ENCODE results near the gene ABCC8. TPM values are rescaled to one million over a fixed set of nuclear protein-coding genes. Genes with fewer than 3 reads are reported as not detected.
"Not testable (repeated sequence)": the region's sequence is repeated elsewhere in the genome, so short reads cannot be mapped to it uniquely, and the experiment has no call there.

ABCC8 gene
- total RNA-seq, 3 donors from 2014 or later, result 3.8 to 10.8 (median 10.5) TPM

GRCh38 chr11:17428261-17428660 is 48.4 kb downstream of the ABCC8 start:
- TF ChIP-seq POLR2AphosphoS5 (IDR thresholded peaks at IDR 0.05) (no peak), POLR2A (IDR thresholded peaks at IDR 0.05) (no peak), CTCF (IDR thresholded peaks at IDR 0.05) (no peak)
- no peak for DNase-seq (ENCODE audit: low spot score in 2 of 2)
- H3K4me3 ChIP-seq, result no peak overlapping the region
- no peaks in the 10 kb centered on the region for H3K36me3 ChIP-seq
- H3K4me1 ChIP-seq, result no peaks in the 10 kb centered on the region
- intact Hi-C loops (cut with DNase I; ENCODE audit: low total_unique reads), result no loop called here
- H3K27ac ChIP-seq, result no peak overlapping the region
- H3K27me3 ChIP-seq, result no peaks in the 10 kb centered on the region
- no peaks in the 10 kb centered on the region for H3K9me3 ChIP-seq

GRCh38 chr11:17426233-17426632 is 50.4 kb downstream of the ABCC8 start:
- DNase-seq (ENCODE audit: low spot score in 2 of 2); H3K4me3 ChIP-seq; H3K27me3 ChIP-seq; H3K27ac ChIP-seq; intact Hi-C loops (cut with DNase I; ENCODE audit: low total_unique reads); H3K4me1 ChIP-seq; H3K36me3 ChIP-seq; H3K9me3 ChIP-seq: not testable (repeated sequence)

GRCh38 chr11:17423533-17424310 is 52.9 kb downstream of the ABCC8 start:
- no peak for DNase-seq (ENCODE audit: low spot score in 2 of 2)
- TF ChIP-seq CTCF (IDR thresholded peaks at IDR 0.05) (no peak), POLR2A (IDR thresholded peaks at IDR 0.05) (no peak), POLR2AphosphoS5 (IDR thresholded peaks at IDR 0.05) (no peak)
- no peaks in the 10 kb centered on the region for H3K4me1 ChIP-seq

DNA sequence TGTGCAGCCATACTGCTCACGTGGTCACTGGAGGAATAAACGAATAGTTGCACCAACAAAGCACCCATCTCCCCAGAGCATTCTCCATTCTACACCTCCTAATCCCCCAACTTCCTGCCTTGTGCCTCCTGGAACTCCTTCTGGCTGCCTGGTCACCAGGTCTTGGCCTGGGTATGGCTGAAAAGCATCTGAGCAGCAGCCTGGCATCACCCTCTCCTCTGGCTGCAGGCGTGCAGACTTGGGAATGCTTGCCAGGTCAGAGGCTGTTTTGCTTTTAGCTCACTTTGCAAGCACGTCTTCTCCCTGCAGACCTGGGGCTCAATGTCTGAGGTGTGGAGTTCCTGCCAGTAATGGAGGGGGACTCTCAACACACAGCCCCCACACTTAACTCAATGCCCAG is 54.9 kb downstream of the ABCC8 start:
- no peak for TF ChIP-seq POLR2AphosphoS5 (IDR thresholded peaks at IDR 0.05)
- no peak for TF ChIP-seq POLR2A (IDR thresholded peaks at IDR 0.05)
- TF ChIP-seq CTCF (IDR thresholded peaks at IDR 0.05), result no peak
- Histone ChIP-seq H3K9me3 (no peaks in the 10 kb centered on the region), H3K27ac (no peak overlapping the region), H3K27me3 (peaks cover 0 to 6% of the 10 kb centered on the region in 2 donors), H3K36me3 (no peaks in the 10 kb centered on the region), H3K4me3 (no peak overlapping the region), H3K4me1 (no peaks in the 10 kb centered on the region)
- no peak for DNase-seq (ENCODE audit: low spot score in 2 of 2)
- intact Hi-C loops (cut with DNase I; ENCODE audit: low total_unique reads), result no loop called here

More at GRCh38 chr11:17423533-17424310, 52.9 kb downstream of the ABCC8 start:
- no peak overlapping the region for H3K27ac ChIP-seq
- H3K9me3 ChIP-seq, result no peaks in the 10 kb centered on the region
- intact Hi-C loops (cut with DNase I; ENCODE audit: low total_unique reads), result no loop called here
- no peak overlapping the region for H3K4me3 ChIP-seq
- H3K27me3 ChIP-seq, result no peaks in the 10 kb centered on the region
- no peaks in the 10 kb centered on the region for H3K36me3 ChIP-seq

DNA sequence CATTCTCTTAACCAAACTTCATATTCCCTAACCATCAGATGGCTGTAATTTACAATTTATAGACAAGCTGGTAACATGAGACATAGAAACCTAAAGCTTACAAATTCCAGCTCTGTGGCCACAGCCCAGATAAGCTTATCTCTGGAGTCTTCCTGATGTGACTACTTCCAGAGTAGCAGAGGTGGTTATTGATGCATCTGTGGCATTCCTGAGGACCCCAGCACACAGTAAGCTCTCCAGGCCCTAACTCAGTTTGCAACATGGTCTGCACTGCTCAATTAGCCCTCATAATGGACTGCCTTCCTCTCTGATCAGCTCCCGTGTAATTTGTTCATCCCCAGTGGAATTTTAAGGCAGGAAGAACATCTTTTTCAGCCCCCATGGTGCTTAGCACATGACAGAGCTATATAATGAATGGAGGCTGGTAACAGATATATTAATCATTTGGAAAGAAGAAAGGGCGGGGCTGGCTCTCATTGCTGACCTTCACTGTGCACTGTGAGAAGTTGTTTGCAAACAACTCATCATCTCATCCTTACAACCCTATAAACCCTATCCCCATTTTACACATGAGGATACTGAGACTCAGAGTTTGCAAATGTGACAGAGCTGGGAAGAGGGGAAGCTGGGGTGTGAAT is 58.1 kb downstream of the ABCC8 start:
- H3K4me1 ChIP-seq, result no peaks in the 10 kb centered on the region
- no peak for DNase-seq (ENCODE audit: low spot score in 2 of 2)
- H3K36me3 ChIP-seq, result no peaks in the 10 kb centered on the region
- peaks cover 0 to 6% of the 10 kb centered on the region in 2 donors for H3K27me3 ChIP-seq
- no peak for TF ChIP-seq POLR2AphosphoS5 (IDR thresholded peaks at IDR 0.05)
- TF ChIP-seq CTCF (IDR thresholded peaks at IDR 0.05), result no peak
- no peak for TF ChIP-seq POLR2A (IDR thresholded peaks at IDR 0.05)
- no peak overlapping the region for H3K27ac ChIP-seq
- no peak overlapping the region for H3K4me3 ChIP-seq
- no peaks in the 10 kb centered on the region for H3K9me3 ChIP-seq
- intact Hi-C loops (cut with DNase I; ENCODE audit: low total_unique reads), result no loop called here
